Neuronal stem cell (in vitro differentiated cells): ENCODE measurements around the gene TNN.
A peak's percentile ranks its signal among the peaks of the same experiment; 100 is the strongest.

ENCODE experiments used
- DNase-seq: peaks from one replicate; pipeline ENCODE4 v3.0.0-alpha.2; 2013; ENCODE audit warnings: low spot score
- H2AFZ ChIP-seq: one replicate; pipeline ENCODE4 v1.6.1; 2013; ENCODE audit warnings: mild to moderate bottlenecking, low read length, inconsistent platforms
- H2AK5ac ChIP-seq: 2 replicates; pipeline ENCODE4 v1.6.1; 2013; ENCODE audit warnings: low read depth, mild to moderate bottlenecking, inconsistent platforms, low read length, moderate library complexity, mixed read lengths
- H2BK120ac ChIP-seq: 2 replicates; pipeline ENCODE4 v1.6.1; 2013; ENCODE audit warnings: low read depth, mild to moderate bottlenecking, inconsistent platforms, low read length, moderate library complexity, mixed read lengths
- H2BK12ac ChIP-seq: one replicate; pipeline ENCODE4 v1.6.1; 2013; ENCODE audit warnings: low read length, inconsistent platforms
- H2BK15ac ChIP-seq: 2 replicates; pipeline ENCODE4 v1.6.1; 2013; ENCODE audit warnings: mild to moderate bottlenecking, low read length, inconsistent platforms, mixed read lengths
- H2BK5ac ChIP-seq: one replicate; pipeline ENCODE4 v1.6.1; 2013; ENCODE audit warnings: inconsistent platforms, mild to moderate bottlenecking, low read length, moderate library complexity
- H3K14ac ChIP-seq: one replicate; pipeline ENCODE4 v1.6.1; 2013; ENCODE audit warnings: low read length, inconsistent platforms
- H3K18ac ChIP-seq: 2 replicates; pipeline ENCODE4 v1.6.1; 2013; ENCODE audit warnings: low read length, inconsistent platforms
- H3K23ac ChIP-seq: 2 replicates; pipeline ENCODE4 v1.6.1; 2013; ENCODE audit warnings: low read depth, mild to moderate bottlenecking, mixed read lengths, low read length, inconsistent platforms; ENCODE audit not compliant: poor library complexity
- H3K27ac ChIP-seq: replicated peaks from 3 replicates; pipeline ENCODE4 v1.5.1; 2013; ENCODE audit warnings: low read length, inconsistent platforms
- H3K27me3 ChIP-seq, 3 experiments: 2 replicates each; pipeline ENCODE4 v1.6.1; 2013; ENCODE audit warnings: low read length in 3 of 3, mild to moderate bottlenecking in 2 of 3, inconsistent platforms in 1 of 3, low read depth in 1 of 3, mixed read lengths in 1 of 3, moderate library complexity in 1 of 3; ENCODE audit not compliant: control insufficient read depth in 3 of 3, insufficient read depth in 3 of 3
- H3K36me3 ChIP-seq, 2 donors: replicated peaks in 1 of 2; 2 replicates each; pipeline ENCODE4 v1.6.1; 2013; ENCODE audit warnings: low read length in 2 of 2; ENCODE audit not compliant: control insufficient read depth in 2 of 2, insufficient read depth in 2 of 2
- H3K4ac ChIP-seq: 2 replicates; pipeline ENCODE4 v1.6.1; 2013; ENCODE audit warnings: inconsistent platforms, mild to moderate bottlenecking, low read length, moderate library complexity
- H3K4me1 ChIP-seq, 2 donors: 1 replicate in 1 of 2; 2 replicates in 1 of 2; pipeline ENCODE4 v1.6.1; 2013; ENCODE audit warnings: low read length in 2 of 2, low read depth in 1 of 2; ENCODE audit not compliant: control insufficient read depth in 2 of 2, insufficient read depth in 1 of 2
- H3K4me2 ChIP-seq: one replicate; pipeline ENCODE4 v1.6.1; 2013; ENCODE audit warnings: mild to moderate bottlenecking, low read length, inconsistent platforms; ENCODE audit not compliant: insufficient read depth, poor library complexity, severe bottlenecking
- H3K4me3 ChIP-seq, 2 donors: 2 replicates each; pipeline ENCODE4 v1.5.1; 2013; ENCODE audit warnings: low read length in 2 of 2, mild to moderate bottlenecking in 2 of 2, inconsistent platforms in 1 of 2, moderate library complexity in 1 of 2
- H3K79me1 ChIP-seq: one replicate; pipeline ENCODE4 v1.6.1; 2013; ENCODE audit warnings: low read depth, mild to moderate bottlenecking, inconsistent platforms, low read length, moderate library complexity
- H3K9ac ChIP-seq: one replicate; pipeline ENCODE4 v1.6.1; 2013; ENCODE audit warnings: mild to moderate bottlenecking, low read depth, low read length, inconsistent platforms; ENCODE audit not compliant: poor library complexity
- H3K9me3 ChIP-seq, 2 donors: replicated peaks in 1 of 2; 2 replicates each; pipeline versions ENCODE3 to v1.6.1; 2013; ENCODE audit warnings: low read length in 2 of 2, mild to moderate bottlenecking in 2 of 2, inconsistent platforms in 1 of 2, low read depth in 1 of 2, mixed read lengths in 1 of 2, moderate library complexity in 1 of 2; ENCODE audit not compliant: control insufficient read depth in 2 of 2, insufficient read depth in 1 of 2
- H4K8ac ChIP-seq: one replicate; pipeline ENCODE4 v1.6.1; 2013; ENCODE audit warnings: low read depth, mild to moderate bottlenecking, inconsistent platforms, low read length, moderate library complexity
- H4K91ac ChIP-seq: one replicate; pipeline ENCODE4 v1.6.1; 2013; ENCODE audit warnings: low read length, low read depth, mild to moderate bottlenecking, inconsistent platforms; ENCODE audit not compliant: poor library complexity
- WGBS, 2 donors: extraction: QIAGEN DNeasy Blood & Tissue Kit; methylation state at CpG; one replicate each; pipeline ENCODE4 v1.1.7; 2013; ENCODE audit warnings: missing lambda C conversion rate in 2 of 2, mixed read lengths in 1 of 2; ENCODE audit not compliant: insufficient read length in 2 of 2, insufficient replicate concordance in 1 of 2; ENCODE audit errors: extremely low coverage in 2 of 2; 5-methylcytosine and 5-hydroxymethylcytosine counted together

Gene TNN

DNA sequence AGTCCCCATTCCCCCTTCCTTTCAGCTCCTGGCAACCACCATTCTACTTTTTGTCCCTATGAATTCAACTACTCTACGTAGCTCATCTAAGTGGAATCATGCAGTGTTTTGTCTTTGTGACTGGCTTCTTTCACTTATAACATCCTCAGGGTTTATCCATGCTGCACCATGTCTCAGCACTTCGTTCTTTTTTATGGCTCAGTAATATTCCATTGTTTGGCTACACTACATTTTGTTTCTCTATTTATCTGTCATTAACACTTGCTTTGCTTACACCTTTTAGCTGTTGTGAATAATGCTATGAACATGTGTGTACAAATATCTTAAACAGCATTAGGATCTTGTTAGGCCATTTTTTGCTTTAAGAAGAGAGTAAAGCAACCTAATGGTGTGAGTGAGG lies 42.9 kb upstream of the TNN start:
- H3K9me3 ChIP-seq, result no peaks in the 10 kb centered on the region
- H3K36me3 ChIP-seq, result peaks cover 0 to 13% of the 10 kb centered on the region in 2 donors
- H4K91ac ChIP-seq, result no peak overlapping the region
- H3K4me1 ChIP-seq, result no peaks in the 10 kb centered on the region
- no peak overlapping the region for H3K27ac ChIP-seq
- H4K8ac ChIP-seq, result no peak overlapping the region
- no peak overlapping the region for H2BK12ac ChIP-seq
- H3K9ac ChIP-seq, result no peak overlapping the region
- no peak for DNase-seq
- H3K4ac ChIP-seq, result no peak overlapping the region
- no peak overlapping the region for H3K18ac ChIP-seq
- H3K79me1 ChIP-seq, result no peaks in the 10 kb centered on the region
- H2AK5ac ChIP-seq, result no peak overlapping the region
- no peak overlapping the region for H2BK120ac ChIP-seq
- no peaks in the 10 kb centered on the region for H3K27me3 ChIP-seq
- H2AFZ ChIP-seq, result no peak overlapping the region
- no peak overlapping the region for H3K23ac ChIP-seq
- no peak overlapping the region for H3K4me2 ChIP-seq
- no peak overlapping the region for H3K4me3 ChIP-seq
- H3K14ac ChIP-seq, result no peak overlapping the region
- no peak overlapping the region for H2BK5ac ChIP-seq
- no peak overlapping the region for H2BK15ac ChIP-seq
- no CpG with 5 or more reads among the region's 2 CpGs for WGBS, 2 donors

DNA sequence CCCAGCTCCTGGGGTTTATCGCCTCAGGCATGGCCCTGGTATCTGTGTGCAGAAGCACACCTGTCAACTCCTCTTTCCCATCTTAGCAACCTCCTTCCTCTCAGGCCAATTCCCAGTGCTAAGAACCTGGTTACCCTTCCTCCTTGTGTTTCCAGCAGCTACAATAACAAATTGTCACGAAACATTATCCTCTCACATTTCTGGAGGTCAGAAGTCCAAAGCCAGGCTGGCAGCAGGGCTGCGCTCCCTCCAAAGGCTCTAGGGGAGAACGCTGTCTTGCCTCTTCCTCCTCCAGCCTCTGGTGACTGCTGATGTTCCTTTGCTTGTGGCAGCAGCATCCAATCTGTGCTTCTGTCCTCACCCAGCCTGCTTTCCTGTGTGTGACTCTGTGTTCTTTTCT lies 33.7 kb upstream of the TNN start:
- no peaks in the 10 kb centered on the region for H3K9me3 ChIP-seq
- peaks cover 0 to 2% of the 10 kb centered on the region in 2 donors for H3K4me1 ChIP-seq
- H3K4me2 ChIP-seq, result no peak overlapping the region
- H3K4me3 ChIP-seq, result no peak overlapping the region
- peaks cover 0 to 2% (median 0%) of the 10 kb centered on the region in 3 experiments for H3K27me3 ChIP-seq
- no peak overlapping the region for H2BK5ac ChIP-seq
- WGBS, 2 donors, result no CpG with 5 or more reads among the region's 4 CpGs
- H4K8ac ChIP-seq, result no peak overlapping the region
- no peak overlapping the region for H2BK15ac ChIP-seq
- H3K14ac ChIP-seq, result no peak overlapping the region
- H2BK120ac ChIP-seq, result no peak overlapping the region
- H3K27ac ChIP-seq, result no peak overlapping the region
- H3K36me3 ChIP-seq, result no peaks in the 10 kb centered on the region
- H3K4ac ChIP-seq, result no peak overlapping the region
- H3K9ac ChIP-seq, result no peak overlapping the region
- H2AFZ ChIP-seq, result peak overlapping the region; percentile 33
- no peak overlapping the region for H2BK12ac ChIP-seq
- no peak overlapping the region for H3K18ac ChIP-seq
- H4K91ac ChIP-seq, result no peak overlapping the region
- H3K79me1 ChIP-seq, result no peaks in the 10 kb centered on the region
- no peak overlapping the region for H2AK5ac ChIP-seq
- no peak for DNase-seq
- no peak overlapping the region for H3K23ac ChIP-seq

DNA sequence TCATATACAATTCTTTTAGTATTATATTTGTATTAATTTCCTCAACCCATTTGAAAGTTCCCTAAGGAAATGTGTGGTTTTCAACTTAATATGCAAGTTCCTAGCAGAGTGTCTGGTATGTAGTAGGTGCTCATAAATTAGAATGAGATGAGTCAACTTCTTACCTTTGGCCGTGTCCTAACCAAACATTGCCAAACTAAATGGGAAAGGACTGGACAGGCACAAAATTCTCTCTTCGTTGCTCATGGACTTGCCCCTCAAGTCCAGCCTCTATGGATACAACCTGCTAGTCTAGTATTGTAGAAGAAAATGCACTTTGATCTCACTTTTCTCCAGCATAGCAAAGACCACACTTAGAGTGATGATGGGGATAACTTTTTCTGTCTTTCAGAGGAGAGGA lies 32.9 kb upstream of the TNN start:
- H2AK5ac ChIP-seq, result no peak overlapping the region
- H4K8ac ChIP-seq, result no peak overlapping the region
- H3K4ac ChIP-seq, result no peak overlapping the region
- no peak overlapping the region for H2AFZ ChIP-seq
- H2BK12ac ChIP-seq, result no peak overlapping the region
- no peaks in the 10 kb centered on the region for H3K36me3 ChIP-seq
- H2BK120ac ChIP-seq, result no peak overlapping the region
- no peak overlapping the region for H2BK15ac ChIP-seq
- H3K18ac ChIP-seq, result no peak overlapping the region
- no peak for DNase-seq
- peaks cover 0 to 2% (median 0%) of the 10 kb centered on the region in 3 experiments for H3K27me3 ChIP-seq
- H3K14ac ChIP-seq, result no peak overlapping the region
- no peak overlapping the region for H3K9ac ChIP-seq
- H3K79me1 ChIP-seq, result no peaks in the 10 kb centered on the region
- peaks cover 0 to 2% of the 10 kb centered on the region in 2 donors for H3K4me1 ChIP-seq
- no CpG with 5 or more reads among the region's 2 CpGs for WGBS, 2 donors
- H3K9me3 ChIP-seq, result no peaks in the 10 kb centered on the region
- H4K91ac ChIP-seq, result no peak overlapping the region
- no peak overlapping the region for H3K4me3 ChIP-seq
- H3K4me2 ChIP-seq, result no peak overlapping the region
- H3K27ac ChIP-seq, result no peak overlapping the region
- no peak overlapping the region for H3K23ac ChIP-seq
- no peak overlapping the region for H2BK5ac ChIP-seq

DNA sequence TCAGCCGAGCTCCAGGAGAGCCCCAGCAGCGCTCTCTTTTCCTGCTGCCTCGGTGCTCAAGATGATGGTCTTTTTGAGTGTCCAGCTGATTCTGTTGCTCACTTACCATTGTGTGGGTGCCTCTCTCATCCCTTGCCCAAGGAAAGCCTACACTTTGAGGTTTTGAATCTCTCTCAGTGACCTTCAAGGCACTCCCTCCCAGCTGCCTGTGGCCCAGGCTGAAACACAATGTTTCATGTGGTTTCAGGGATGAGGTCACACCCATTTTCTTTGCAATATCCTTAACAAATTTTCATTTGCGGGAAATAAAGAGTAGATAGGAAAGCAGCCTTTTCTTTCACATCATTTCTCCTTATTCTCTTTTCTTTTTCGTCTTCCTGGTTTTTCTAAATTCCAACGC lies 31.8 kb upstream of the TNN start:
- no peak overlapping the region for H2BK15ac ChIP-seq
- H3K36me3 ChIP-seq, result no peaks in the 10 kb centered on the region
- H3K4me3 ChIP-seq, result no peak overlapping the region
- no CpG with 5 or more reads among the region's 6 CpGs for WGBS, 2 donors
- no peak overlapping the region for H3K18ac ChIP-seq
- H3K4me1 ChIP-seq, result peaks cover 0 to 2% of the 10 kb centered on the region in 2 donors
- H3K79me1 ChIP-seq, result no peaks in the 10 kb centered on the region
- H3K23ac ChIP-seq, result no peak overlapping the region
- no peak for DNase-seq
- H4K91ac ChIP-seq, result no peak overlapping the region
- no peak overlapping the region for H2BK120ac ChIP-seq
- no peak overlapping the region for H2BK12ac ChIP-seq
- no peak overlapping the region for H2AK5ac ChIP-seq
- H3K4me2 ChIP-seq, result no peak overlapping the region
- H3K9ac ChIP-seq, result no peak overlapping the region
- H2BK5ac ChIP-seq, result no peak overlapping the region
- no peaks in the 10 kb centered on the region for H3K9me3 ChIP-seq
- H3K27ac ChIP-seq, result no peak overlapping the region
- H2AFZ ChIP-seq, result no peak overlapping the region
- no peak overlapping the region for H4K8ac ChIP-seq
- H3K14ac ChIP-seq, result no peak overlapping the region
- peaks cover 0 to 2% (median 0%) of the 10 kb centered on the region in 3 experiments for H3K27me3 ChIP-seq
- no peak overlapping the region for H3K4ac ChIP-seq
